HG02759 (cell line): ENCODE data around the gene CTDP1.

Experiments used
- ATAC-seq: cut with Tn5 transposase; IDR thresholded peaks from one replicate; pipeline ENCODE4 v1.9.1; 2021; ENCODE audit warnings: mild to moderate bottlenecking, moderate library complexity; ENCODE audit not compliant: unreplicated experiment

Gene CTDP1

DNA sequence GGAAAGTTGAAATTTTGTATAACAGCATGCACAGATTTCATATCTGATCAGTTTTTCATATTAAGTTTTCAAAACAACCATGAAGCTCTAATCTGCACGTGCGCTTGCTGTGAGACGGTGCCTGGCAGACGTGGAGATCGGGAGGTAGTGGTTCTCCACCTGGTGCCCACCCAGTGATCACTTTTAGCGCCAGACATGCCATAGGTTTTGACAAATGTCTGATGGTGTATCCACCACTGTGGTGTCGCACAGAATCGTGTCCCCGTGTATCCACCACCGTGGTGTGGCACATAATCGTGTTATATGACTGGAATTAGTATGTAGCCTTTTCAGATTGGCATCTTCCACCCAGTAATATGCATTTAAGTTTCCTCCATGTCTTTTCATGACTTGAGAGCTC, 77.2 kb downstream of the CTDP1 start:
- ATAC-seq: no peak

GRCh38 chr18:79760348-79760747, 80.7 kb downstream of the CTDP1 start:
- no peak for ATAC-seq

GRCh38 chr18:79760881-79761280, 81.3 kb downstream of the CTDP1 start:
- no peak for ATAC-seq

- ATAC-seq: no peak
Observed at GRCh38 chr18:79763407-79763806, 83.8 kb downstream of the CTDP1 start.

DNA sequence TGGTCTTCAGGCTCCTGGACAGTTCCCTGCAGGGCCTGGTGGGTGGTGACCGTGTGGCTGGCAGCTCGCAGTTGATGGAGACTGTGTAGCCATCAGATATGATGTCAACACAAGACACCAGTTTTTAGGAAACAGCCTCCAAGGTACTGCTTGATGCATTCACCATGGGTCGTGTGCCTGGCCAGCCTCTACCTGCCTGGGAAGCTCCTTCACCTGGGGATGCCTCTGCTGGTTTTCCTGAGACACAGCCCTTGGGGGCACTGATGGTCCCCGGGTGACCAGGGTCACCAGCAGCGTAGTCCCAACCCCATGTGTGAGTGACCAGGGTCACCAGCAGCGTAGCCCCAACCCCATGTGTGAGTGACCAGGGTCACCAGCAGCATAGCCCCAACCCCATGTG, 84.5 kb downstream of the CTDP1 start:
- ATAC-seq: no peak

- ATAC-seq: no peak
Observed at GRCh38 chr18:79765491-79766245, 86.1 kb downstream of the CTDP1 start.

GRCh38 chr18:79766308-79766707, 86.7 kb downstream of the CTDP1 start:
- no peak for ATAC-seq

DNA sequence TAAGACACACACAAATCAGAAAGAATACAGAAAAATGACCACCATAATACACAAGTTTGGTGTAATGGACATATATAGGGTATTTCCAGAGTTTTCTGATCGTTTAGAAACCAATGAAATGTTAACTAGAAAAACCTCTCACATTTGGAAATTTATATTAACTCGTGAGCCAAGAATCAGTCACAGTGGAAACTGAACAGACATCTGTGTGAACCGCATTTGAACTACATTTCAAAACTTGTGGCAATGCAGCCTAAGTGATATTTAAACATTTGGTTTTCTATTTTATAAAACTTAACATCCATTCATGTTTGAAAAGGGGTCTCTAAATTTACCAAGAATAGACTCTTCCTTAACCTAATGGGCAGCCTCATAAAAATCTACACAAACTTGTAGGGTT, 89.1 kb downstream of the CTDP1 start:
- ATAC-seq: no peak

DNA sequence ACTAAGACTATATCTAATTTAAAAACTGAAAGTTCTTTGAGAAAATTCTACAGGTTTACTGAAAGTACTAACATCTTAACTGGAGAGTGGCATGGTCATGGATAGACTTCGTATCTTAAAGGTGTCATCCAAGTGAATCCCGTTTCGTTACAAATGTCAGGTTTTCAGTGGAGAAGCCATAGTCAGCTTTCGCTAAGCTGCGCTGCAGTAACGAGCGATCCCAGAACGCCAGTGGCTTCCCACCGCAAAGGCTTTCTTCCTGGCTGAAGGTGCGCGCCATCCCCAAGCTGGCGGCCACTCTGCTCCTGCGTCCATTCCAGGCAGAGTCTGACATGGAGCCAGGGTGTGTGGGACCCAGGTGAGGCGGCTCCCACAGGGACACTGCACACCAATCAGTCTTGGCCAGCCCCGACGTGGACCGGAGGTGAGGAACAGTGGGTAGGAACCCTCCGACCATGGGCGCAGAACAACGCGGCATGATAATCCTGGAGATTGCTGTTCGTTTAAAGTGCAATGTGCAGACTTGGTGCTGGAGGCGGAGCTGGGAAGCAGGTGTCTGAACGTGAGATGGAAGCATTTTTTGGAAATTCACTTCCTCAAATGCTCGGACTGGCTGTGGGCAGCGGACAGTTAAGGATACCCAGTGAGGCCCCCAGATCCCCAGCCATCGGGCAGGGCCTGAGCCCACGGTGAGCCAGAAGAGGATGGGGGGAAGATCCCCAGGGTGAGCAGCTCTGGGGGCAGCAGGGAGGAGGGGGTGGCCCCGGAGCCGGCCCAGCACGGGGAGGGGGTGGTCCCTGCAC, 90.3 kb downstream of the CTDP1 start:
- ATAC-seq: no peak

DNA sequence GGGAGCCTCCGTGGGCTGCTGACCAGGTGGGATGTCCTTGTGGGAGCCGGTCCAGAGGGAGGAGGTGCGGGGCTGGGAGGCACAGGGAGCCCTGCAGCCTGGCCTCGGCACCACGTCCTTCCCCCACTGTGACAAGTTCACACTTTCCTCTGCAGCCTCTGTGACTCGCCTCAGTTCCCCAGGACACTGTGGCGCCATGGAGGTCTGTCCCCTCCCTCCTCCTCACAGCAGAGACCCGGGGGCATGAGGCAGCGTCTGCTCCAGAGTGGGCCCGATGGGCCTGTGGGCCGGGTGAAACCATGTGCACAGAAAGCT, 90.9 kb downstream of the CTDP1 start:
- ATAC-seq: no peak

- ATAC-seq: no peak
Observed at GRCh38 chr18:79770826-79771225, 91.2 kb downstream of the CTDP1 start.

DNA sequence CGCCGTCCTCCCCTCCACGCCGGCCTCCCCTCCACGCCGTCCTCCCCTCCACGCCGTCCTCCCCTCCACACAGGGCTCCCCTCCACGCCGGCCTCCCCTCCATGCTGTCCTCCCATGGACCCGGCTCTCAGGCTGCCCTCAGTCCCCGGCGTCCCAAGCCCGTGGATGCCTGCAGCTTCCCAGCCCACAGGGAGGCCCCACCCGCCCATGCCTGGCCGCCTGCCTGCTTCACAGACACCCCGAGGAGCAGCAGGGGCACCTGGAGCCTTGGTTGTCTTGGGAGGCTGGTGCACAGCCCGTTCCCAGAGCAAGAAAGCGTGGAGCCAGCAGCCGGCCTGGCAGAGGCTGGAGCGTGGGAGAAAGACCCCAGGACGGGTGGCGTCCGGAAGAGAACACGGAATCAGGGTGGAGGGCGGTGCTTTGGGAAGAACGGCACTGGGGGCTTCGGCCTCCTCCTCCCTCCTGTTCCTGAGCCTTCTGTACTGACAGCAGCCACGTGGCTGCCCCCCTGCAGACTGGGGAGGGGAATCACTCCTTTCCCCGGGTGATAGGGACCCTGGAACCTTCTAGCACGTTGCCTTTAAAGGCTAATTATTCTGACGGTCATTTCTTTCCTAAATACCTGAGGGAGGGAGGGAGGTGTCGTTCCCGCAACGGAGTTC, 92.0 kb downstream of the CTDP1 start:
- no peak for ATAC-seq

GRCh38 chr18:79772108-79772864, 92.7 kb downstream of the CTDP1 start:
- ATAC-seq: no peak

DNA sequence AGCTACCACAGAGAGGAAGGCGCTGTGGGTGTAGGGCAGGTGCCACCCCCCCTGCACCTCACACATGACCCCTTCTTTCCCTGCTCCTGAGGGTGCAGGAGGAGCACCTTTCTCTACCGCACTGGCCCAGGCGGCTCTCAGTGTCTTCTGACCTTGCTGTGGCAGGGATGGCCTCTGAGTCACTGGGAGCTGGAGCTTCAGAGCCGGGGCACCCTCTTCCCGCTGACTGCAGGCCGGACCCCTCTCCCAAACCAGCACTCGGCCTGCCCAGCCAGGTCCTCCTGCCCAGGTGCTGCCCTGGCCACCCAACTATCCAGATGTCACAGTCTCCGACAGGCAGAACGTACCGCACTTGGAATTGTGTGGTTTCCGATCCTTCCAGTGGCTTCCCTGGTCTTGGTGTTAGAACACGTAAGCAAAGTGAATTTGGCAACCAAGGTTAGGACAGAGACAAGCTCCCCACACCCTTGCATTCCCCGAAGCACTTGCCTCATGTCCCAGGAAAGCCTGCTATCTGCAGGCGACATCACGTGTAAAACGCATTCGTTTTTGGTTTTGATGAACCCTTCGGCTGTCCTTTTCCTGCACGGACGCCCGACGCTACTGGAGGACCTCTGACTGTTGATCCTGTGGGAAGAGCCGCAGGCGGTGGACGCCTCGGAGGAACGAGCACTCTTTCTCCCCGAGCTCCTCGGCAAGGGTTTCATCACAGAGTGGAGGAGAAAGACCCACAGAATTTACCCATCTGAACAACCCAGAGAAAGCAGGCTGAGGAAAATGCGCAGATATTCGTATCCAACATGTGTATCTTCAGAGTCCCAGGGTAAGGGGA, 93.5 kb downstream of the CTDP1 start:
- no peak for ATAC-seq

DNA sequence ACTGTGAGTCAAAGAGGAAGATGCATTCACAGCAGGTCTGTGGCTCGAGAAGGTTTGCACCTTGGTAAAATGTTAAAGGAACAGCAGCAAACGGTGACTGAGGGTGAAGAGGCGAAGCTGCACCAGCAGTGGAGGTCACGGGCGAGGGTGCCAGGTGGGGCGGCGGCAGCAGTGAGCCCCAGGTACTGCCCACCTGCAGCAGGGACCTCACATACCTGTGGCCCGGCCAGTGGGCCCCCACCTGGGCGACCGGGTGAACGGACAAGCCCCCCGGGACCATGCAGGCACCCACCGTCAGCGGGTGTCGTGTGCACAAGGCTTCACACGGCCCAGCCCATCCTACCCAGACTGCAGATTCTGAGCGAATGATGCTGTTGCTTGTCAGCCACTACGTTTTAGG, 94.5 kb downstream of the CTDP1 start:
- ATAC-seq: no peak

DNA sequence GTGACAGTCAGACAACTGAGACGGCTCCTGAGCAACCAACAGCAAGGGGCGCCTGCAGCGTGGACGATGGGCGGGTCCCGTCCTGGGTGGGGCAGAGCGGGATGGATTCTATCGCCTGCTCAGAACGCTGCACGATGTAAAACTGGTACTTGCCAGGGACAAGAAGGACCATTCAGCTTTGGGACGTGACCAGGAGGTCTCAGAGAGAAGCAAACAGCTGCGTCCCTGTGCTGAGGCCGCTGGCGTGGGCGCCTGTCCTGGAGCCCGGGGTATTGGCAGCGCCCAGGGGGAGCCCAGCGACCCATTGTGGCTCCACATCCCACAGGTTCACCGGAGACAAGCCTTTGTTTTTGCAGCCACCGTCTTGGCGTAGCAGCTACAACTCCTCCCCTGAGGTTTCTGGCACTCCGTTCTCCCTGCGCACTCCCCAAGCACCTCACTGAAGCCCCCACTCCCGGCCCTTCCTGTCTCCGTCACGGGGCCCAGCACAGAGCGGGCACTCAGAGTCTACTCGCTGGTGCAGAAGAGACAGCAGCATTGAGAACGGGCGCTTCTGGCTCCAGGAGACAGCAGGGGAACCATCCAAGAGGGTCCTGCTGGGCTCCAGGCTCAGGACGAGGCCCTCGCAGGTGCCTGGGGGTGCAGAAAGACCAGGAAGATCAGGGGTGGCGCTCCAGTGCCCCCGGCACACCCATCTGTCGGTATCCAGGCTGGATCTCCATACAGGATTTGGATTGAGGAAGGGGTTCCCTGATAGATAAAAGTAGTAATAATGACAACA, 96.0 kb downstream of the CTDP1 start:
- ATAC-seq: no peak

DNA sequence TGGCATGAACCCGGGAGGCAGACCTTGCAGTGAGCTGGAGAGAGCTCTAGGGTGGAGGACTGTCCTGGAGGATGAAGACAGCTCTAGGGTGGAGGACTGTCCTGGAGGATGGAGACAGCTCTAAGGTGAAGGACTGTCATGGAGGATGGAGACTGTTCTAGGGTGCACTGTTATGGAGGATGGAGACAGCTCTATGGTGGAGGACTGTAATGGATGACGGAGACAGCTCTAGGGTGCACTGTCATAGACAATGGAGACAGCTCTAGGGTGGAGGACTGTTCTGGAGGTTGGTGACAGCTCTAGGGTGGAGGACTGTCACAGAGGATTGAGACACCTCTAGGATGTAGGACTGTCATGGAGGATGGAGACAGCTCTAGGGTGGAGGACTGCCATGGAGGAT, 97.1 kb downstream of the CTDP1 start:
- no peak for ATAC-seq

- ATAC-seq: no peak
Observed at GRCh38 chr18:79778291-79778791, 98.7 kb downstream of the CTDP1 start.

GRCh38 chr18:79779021-79779699, 99.6 kb downstream of the CTDP1 start:
- no peak for ATAC-seq
